Right atrium auricular region (tissue), 2 donors: Measurements from ENCODE around the gene CDYL. TPM values are rescaled to one million over a fixed set of nuclear protein-coding genes. Genes with fewer than 3 reads are reported as not detected.

Source experiments
- DNase-seq: peaks from one replicate; pipeline ENCODE4 v3.0.0-alpha.2; 2019; ENCODE audit warnings: low spot score
- H3K27ac ChIP-seq, 2 donors: fragments of 200-600 bp; sonication (generic); 1 replicate in 1 of 2; 2 replicates in 1 of 2; pipeline ENCODE4 v1.5.1; 2016 to 2019
- H3K27me3 ChIP-seq, 2 donors: fragments of 200-600 bp; sonication (generic); one replicate each; pipeline versions ENCODE4 v1.5.1 to v1.6.0; 2017 to 2019
- H3K36me3 ChIP-seq: fragments of 200-600 bp; sonication (generic); one replicate; pipeline ENCODE4 v1.5.1; 2016
- H3K4me1 ChIP-seq, 2 donors: fragments of 200-600 bp; sonication (generic); one replicate each; pipeline versions ENCODE4 v1.5.1 to v1.6.0; 2017 to 2019
- H3K4me3 ChIP-seq, 2 donors: fragments of 200-600 bp; sonication (generic); 1 replicate in 1 of 2; 2 replicates in 1 of 2; pipeline ENCODE4 v1.5.1; 2017 to 2019; ENCODE audit warnings: mild to moderate bottlenecking in 1 of 2, moderate library complexity in 1 of 2
- H3K9me3 ChIP-seq, 2 donors: fragments of 200-600 bp; sonication (generic); one replicate each; pipeline ENCODE4 v1.5.1; 2019
- CTCF ChIP-seq, 2 donors: fragments of 200-600 bp; sonication (generic); IDR thresholded peaks; one replicate each; pipeline ENCODE4 v1.5.1; 2019; ENCODE audit warnings: antibody characterized with exemption in 2 of 2
- total RNA-seq, 2 donors: library from RNA; depleted of rRNA; stranded (reverse); fragments of >200 nt; gene quantifications; one replicate each; pipeline ENCODE4 v1.1.0, GENCODE V29; 2016

The CDYL gene
- total RNA-seq, 2 donors from 2014 or later: 23.7 to 28.9 TPM

GRCh38 chr6:4905826-4906225 is 129.6 kb downstream of the CDYL start:
- Histone ChIP-seq H3K4me1 (peaks cover 0 to 8% of the 10 kb centered on the region in 2 donors), H3K9me3 (no peaks in the 10 kb centered on the region)
- no peak for TF ChIP-seq CTCF (IDR thresholded peaks at IDR 0.05)

GRCh38 chr6:4906293-4907276 is 130.4 kb downstream of the CDYL start:
- Histone ChIP-seq H3K4me1 (peaks cover 0 to 8% of the 10 kb centered on the region in 2 donors), H3K9me3 (no peaks in the 10 kb centered on the region), H3K27ac (no peak overlapping the region), H3K4me3 (no peak overlapping the region), H3K27me3 (no peaks in the 10 kb centered on the region), H3K36me3 (no peaks in the 10 kb centered on the region)
- no peak for TF ChIP-seq CTCF (IDR thresholded peaks at IDR 0.05)
- DNase-seq: no peak

More at GRCh38 chr6:4905826-4906225, 129.6 kb downstream of the CDYL start:
- Histone ChIP-seq H3K4me3 (no peak overlapping the region), H3K36me3 (no peaks in the 10 kb centered on the region), H3K27ac (no peak overlapping the region), H3K27me3 (no peaks in the 10 kb centered on the region)
- no peak for DNase-seq

GRCh38 chr6:4907602-4908001 is 131.4 kb downstream of the CDYL start:
- H3K27me3 ChIP-seq: no peaks in the 10 kb centered on the region
- H3K36me3 ChIP-seq: no peaks in the 10 kb centered on the region
- no peak for DNase-seq
- no peak overlapping the region for H3K4me3 ChIP-seq
- H3K4me1 ChIP-seq: peaks cover 0 to 9% of the 10 kb centered on the region in 2 donors
- H3K9me3 ChIP-seq: no peaks in the 10 kb centered on the region
- no peak overlapping the region for H3K27ac ChIP-seq
- TF ChIP-seq CTCF (IDR thresholded peaks at IDR 0.05): no peak

- TF ChIP-seq CTCF (IDR thresholded peaks at IDR 0.05): no peak
- Histone ChIP-seq H3K9me3 (no peaks in the 10 kb centered on the region), H3K36me3 (no peaks in the 10 kb centered on the region), H3K27ac (no peak overlapping the region), H3K27me3 (no peaks in the 10 kb centered on the region), H3K4me1 (peaks cover 0 to 14% of the 10 kb centered on the region in 2 donors), H3K4me3 (no peak overlapping the region)
- no peak for DNase-seq
Measured at GRCh38 chr6:4908062-4908461, 131.9 kb downstream of the CDYL start.

- H3K27ac ChIP-seq: no peak overlapping the region
- H3K4me1 ChIP-seq: peaks cover 0 to 21% of the 10 kb centered on the region in 2 donors
- no peaks in the 10 kb centered on the region for H3K36me3 ChIP-seq
- DNase-seq: no peak
- H3K9me3 ChIP-seq: no peaks in the 10 kb centered on the region
- TF ChIP-seq CTCF (IDR thresholded peaks at IDR 0.05): no peak
- no peaks in the 10 kb centered on the region for H3K27me3 ChIP-seq
- H3K4me3 ChIP-seq: no peak overlapping the region
Measured at GRCh38 chr6:4909063-4909706, 133.0 kb downstream of the CDYL start.
